Prostate gland (tissue), 2 donors: ENCODE data around the gene NLRP1. TPM values are rescaled to one million over a fixed set of nuclear protein-coding genes. Genes with fewer than 3 reads are reported as not detected.

Source experiments
- DNase-seq: peaks from one replicate; pipeline ENCODE4 v3.0.0-alpha.2; 2019; ENCODE audit warnings: low spot score
- H3K27ac ChIP-seq, 2 donors: fragments of 200-600 bp; sonication (generic); 2 replicates each; pipeline ENCODE4 v1.5.1; 2017 to 2019
- H3K27me3 ChIP-seq: fragments of 200-600 bp; sonication (generic); replicated peaks from 2 replicates; pipeline ENCODE4 v1.5.1; 2019; ENCODE audit not compliant: insufficient read depth
- H3K36me3 ChIP-seq, 2 donors: fragments of 200-600 bp; sonication (generic); 1 replicate in 1 of 2; 2 replicates in 1 of 2; pipeline versions ENCODE4 v1.5.1 to v1.8.1; 2017 to 2019
- H3K4me1 ChIP-seq: fragments of 200-600 bp; sonication (generic); replicated peaks from 2 replicates; pipeline ENCODE4 v1.5.1; 2019
- H3K4me3 ChIP-seq, 2 donors: fragments of 200-600 bp; sonication (generic); 2 replicates each; pipeline ENCODE4 v1.5.1; 2017 to 2019
- H3K9me3 ChIP-seq: fragments of 200-600 bp; sonication (generic); 2 replicates; pipeline ENCODE4 v1.5.1; 2017
- CTCF ChIP-seq, 4 experiments: fragments of 200-600 bp in 2 of 4; fragments of 450-650 bp in 2 of 4; sonication (generic) in 2 of 4; IDR thresholded peaks; 1 replicate in 3 of 4; 2 replicates in 1 of 4; pipeline ENCODE4 v1.5.1; 2016 to 2019; ENCODE audit warnings: antibody characterized with exemption in 4 of 4, mild to moderate bottlenecking in 2 of 4, moderate library complexity in 2 of 4
- POLR2A ChIP-seq: fragments of 450-650 bp; IDR thresholded peaks from one replicate; pipeline ENCODE4 v1.6.1; 2016; ENCODE audit warnings: antibody characterized with exemption, mild to moderate bottlenecking
- POLR2AphosphoS5 ChIP-seq: sonication (generic); formaldehyde crosslinking; IDR thresholded peaks from one replicate; pipeline ENCODE4 v1.6.1; 2017; ENCODE audit warnings: antibody characterized with exemption
- WGBS: methylation state at CpG from one replicate; pipeline ENCODE4 v1.1.5; 2018; 5-methylcytosine and 5-hydroxymethylcytosine counted together
- intact Hi-C: fragments of 100-400 bp; cut with DNase I; formaldehyde crosslinking; loops from one replicate; pipeline ENCODE4 v1.14.2; 2022
- total RNA-seq, 2 donors: library from RNA; depleted of rRNA; stranded (reverse); fragments of >200 nt; gene quantifications; one replicate each; pipeline ENCODE4 v1.1.0, GENCODE V29; 2016

NLRP1 gene
- total RNA-seq, 2 donors from 2014 or later = 10.7 to 29.9 TPM

GRCh38 chr17:5607946-5608345 is 23.6 kb upstream of the NLRP1 start:
- no peak for DNase-seq
- WGBS = 69% methylated on average over 3 of the region's 3 CpGs
- no peak for TF ChIP-seq CTCF (IDR thresholded peaks at IDR 0.05)
- TF ChIP-seq POLR2A = no peak
- no peak for TF ChIP-seq POLR2AphosphoS5

GRCh38 chr17:5605452-5605851 is 21.1 kb upstream of the NLRP1 start:
- H3K4me1 ChIP-seq = no peaks in the 10 kb centered on the region
- no peaks in the 10 kb centered on the region for H3K36me3 ChIP-seq
- H3K27ac ChIP-seq = no peak overlapping the region
- H3K4me3 ChIP-seq = no peak overlapping the region
- no peaks in the 10 kb centered on the region for H3K9me3 ChIP-seq
- 60% methylated on average over 4 of the region's 4 CpGs for WGBS
- TF ChIP-seq POLR2AphosphoS5 = no peak
- intact Hi-C loops = no loop called here
- H3K27me3 ChIP-seq = peaks cover 3% of the 10 kb centered on the region
- no peak for DNase-seq

More at GRCh38 chr17:5607946-5608345, 23.6 kb upstream of the NLRP1 start:
- no peaks in the 10 kb centered on the region for H3K36me3 ChIP-seq
- H3K27me3 ChIP-seq = peaks cover 3% of the 10 kb centered on the region
- no peak overlapping the region for H3K27ac ChIP-seq
- no peak overlapping the region for H3K4me3 ChIP-seq
- no peaks in the 10 kb centered on the region for H3K9me3 ChIP-seq
- H3K4me1 ChIP-seq = no peaks in the 10 kb centered on the region
- intact Hi-C loops = no loop called here

GRCh38 chr17:5600041-5600440 is 15.7 kb upstream of the NLRP1 start:
- Histone ChIP-seq H3K27me3 (peaks cover 5% of the 10 kb centered on the region), H3K4me1 (no peaks in the 10 kb centered on the region), H3K36me3 (no peaks in the 10 kb centered on the region), H3K9me3 (no peaks in the 10 kb centered on the region), H3K27ac (no peak overlapping the region), H3K4me3 (no peak overlapping the region)
- no peak for TF ChIP-seq CTCF (IDR thresholded peaks at IDR 0.05)
- TF ChIP-seq POLR2A = no peak
- no peak for TF ChIP-seq POLR2AphosphoS5
- DNase-seq = no peak
- intact Hi-C loops = no loop called here

- WGBS = 5% methylated on average over 6 of the region's 6 CpGs
- H3K27me3 ChIP-seq = peaks cover 5% of the 10 kb centered on the region
These were observed 14.1 kb upstream of the NLRP1 start for GRCh38 chr17:5598457-5598856.

GRCh38 chr17:5596421-5596820 is 12.1 kb upstream of the NLRP1 start:
- Histone ChIP-seq H3K27ac (no peak overlapping the region), H3K9me3 (no peaks in the 10 kb centered on the region), H3K4me1 (no peaks in the 10 kb centered on the region), H3K4me3 (no peak overlapping the region), H3K36me3 (no peaks in the 10 kb centered on the region), H3K27me3 (peaks cover 5% of the 10 kb centered on the region)
- intact Hi-C loops = no loop called here
- DNase-seq = no peak
- TF ChIP-seq POLR2A (no peak), CTCF (IDR thresholded peaks at IDR 0.05) (no peak), POLR2AphosphoS5 (no peak)
- WGBS = 85% methylated on average over 2 of the region's 2 CpGs

More at GRCh38 chr17:5598457-5598856, 14.1 kb upstream of the NLRP1 start:
- H3K36me3 ChIP-seq = no peaks in the 10 kb centered on the region
- H3K27ac ChIP-seq = no peak overlapping the region
- DNase-seq = no peak
- no peaks in the 10 kb centered on the region for H3K9me3 ChIP-seq
- intact Hi-C loops = no loop called here
- TF ChIP-seq POLR2AphosphoS5 = no peak
- TF ChIP-seq POLR2A = no peak
- TF ChIP-seq CTCF (IDR thresholded peaks at IDR 0.05) = no peak
- no peak overlapping the region for H3K4me3 ChIP-seq
- H3K4me1 ChIP-seq = no peaks in the 10 kb centered on the region
